HFF-Myc (cell line): ENCODE measurements around the gene NUP98.

Experiments
- DNase-seq: peaks from one replicate; pipeline ENCODE4 v3.0.0-alpha.2; 2011; ENCODE audit warnings: low read depth; ENCODE audit errors: extremely low read depth
- H3K4me3 ChIP-seq: replicated peaks from 2 replicates; pipeline ENCODE4 v1.5.1; 2011; ENCODE audit warnings: low read depth, mild to moderate bottlenecking, control low read depth, low read length
- CTCF ChIP-seq: IDR thresholded peaks from 2 replicates; pipeline ENCODE4 v1.5.1; 2012; ENCODE audit warnings: mild to moderate bottlenecking, low read depth, low read length, control low read depth; ENCODE audit errors: missing control alignments

Gene NUP98

DNA sequence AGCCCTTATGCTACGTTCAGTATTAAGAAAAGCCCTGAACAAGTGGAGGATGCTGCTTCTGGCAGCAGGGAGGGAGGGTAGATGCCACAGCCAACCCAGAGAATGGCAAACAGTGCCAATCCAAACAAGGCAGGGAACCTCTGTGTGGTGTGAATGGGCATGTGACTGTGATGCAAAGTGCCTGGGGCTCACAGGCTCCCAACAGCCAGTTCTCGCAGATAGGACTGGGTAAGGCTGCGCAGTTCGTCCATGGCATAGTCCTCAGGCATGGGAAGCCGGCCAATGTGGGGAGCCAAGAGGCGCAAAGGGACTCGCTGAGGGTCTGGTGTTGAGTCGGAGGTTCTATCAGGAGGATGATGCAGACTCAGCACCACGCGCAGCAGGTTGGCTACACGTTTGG, 121.4 kb downstream of the NUP98 start:
- no peak for TF ChIP-seq CTCF
- DNase-seq: no peak
- H3K4me3 ChIP-seq: no peak overlapping the region

- no peak for DNase-seq
- no peak for TF ChIP-seq CTCF
- no peak overlapping the region for H3K4me3 ChIP-seq
These were observed 123.2 kb downstream of the NUP98 start for GRCh38 chr11:3674189-3674588.

DNA sequence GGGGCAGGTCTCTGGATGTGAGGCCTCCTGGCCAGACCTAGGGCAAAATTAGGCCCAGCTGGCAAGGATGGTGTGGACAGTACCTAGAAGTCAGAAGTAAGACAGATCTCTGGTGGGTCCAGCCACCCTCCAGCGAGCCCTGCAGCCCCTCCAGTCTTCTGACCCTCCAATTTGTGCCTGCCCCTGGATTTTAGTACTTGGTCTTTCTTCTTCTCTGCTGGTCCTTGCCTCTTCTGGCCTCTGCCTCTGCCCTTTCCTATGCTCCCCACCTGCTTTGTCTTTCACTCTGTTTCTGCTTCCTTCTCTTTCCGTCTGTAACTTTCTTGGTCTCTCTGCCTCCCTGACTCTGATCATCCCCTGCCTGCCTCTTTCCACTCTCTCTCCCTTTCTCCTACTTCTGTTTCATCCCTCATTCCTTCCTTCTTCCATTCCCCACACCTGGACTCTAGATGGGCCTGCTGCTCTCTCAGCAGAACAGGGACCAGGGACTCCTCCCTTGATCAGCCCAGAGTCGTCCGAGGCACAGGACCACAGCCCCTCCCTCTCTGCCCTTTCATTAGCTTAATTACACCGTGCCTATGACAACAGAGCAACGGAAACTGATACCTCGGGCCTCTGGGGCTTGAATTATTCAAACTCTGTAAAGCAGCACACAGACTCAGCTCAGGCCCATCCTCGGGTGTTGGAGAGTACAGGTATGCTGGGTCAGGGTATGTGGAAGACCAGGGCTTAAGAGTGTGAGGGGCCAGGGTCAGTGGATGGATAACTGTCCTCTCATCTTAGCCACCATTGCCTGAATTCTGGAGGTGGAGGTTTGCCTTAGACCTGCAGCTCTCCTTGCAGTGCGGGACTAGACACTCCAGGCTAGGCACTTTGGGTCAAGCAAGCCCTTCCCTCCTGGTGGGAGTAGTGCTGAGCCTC, 125.8 kb downstream of the NUP98 start, which contains the start of gene CHRNA10:
CHRNA10 (minus strand) TSS at position 51 of the 921 bp plus-strand sequence. CDS start 72 bp downstream, outside the sequence.
- H3K4me3 ChIP-seq: no peak within 1 kb of the TSS
- DNase-seq: no peak
- no peak for TF ChIP-seq CTCF

DNA sequence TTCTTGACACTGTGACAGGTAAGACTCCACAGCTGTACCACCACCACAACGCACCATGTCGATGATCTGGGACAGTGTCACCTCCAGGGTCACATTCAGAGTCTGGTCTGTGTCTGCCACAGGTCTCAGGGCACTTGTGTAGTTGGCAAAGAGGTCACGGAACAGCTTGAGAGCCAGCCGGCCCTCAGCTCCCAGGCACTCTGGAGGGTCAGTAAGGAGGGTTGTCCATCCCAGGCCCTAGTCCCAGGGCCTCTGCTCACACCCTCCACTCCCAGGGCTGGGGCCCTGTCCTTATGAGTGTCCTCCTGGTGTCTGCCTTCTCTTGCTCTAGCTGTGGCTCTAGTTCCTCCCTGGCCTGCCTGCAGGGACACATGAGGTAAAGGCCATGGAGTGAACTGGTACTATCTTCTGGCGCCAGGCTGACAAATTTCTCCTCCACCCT, 127.6 kb downstream of the NUP98 start:
- H3K4me3 ChIP-seq: no peak overlapping the region
- TF ChIP-seq CTCF: no peak
- DNase-seq: no peak

DNA sequence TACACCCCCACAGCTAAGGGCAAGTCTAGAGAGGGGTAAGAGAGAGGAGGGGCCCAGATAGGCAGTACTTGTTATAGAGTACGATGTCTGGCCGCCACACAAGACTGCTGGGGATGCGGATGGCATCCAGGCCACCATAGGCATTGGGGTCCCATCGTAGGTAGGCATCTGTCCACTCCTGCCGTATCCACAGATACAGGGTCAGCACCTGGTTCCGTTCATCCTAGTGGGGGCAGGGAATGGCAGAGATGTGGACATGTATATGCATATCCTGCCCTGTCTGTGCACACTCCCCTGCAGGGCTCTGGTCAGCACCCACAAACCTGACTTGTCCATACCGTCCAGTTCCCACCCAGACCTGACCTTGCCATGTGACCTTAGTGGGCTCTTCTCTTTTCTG, 128.2 kb downstream of the NUP98 start:
- no peak overlapping the region for H3K4me3 ChIP-seq
- no peak for TF ChIP-seq CTCF
- DNase-seq: no peak

GRCh38 chr11:3667149-3668035, 130.0 kb downstream of the NUP98 start:
- no peak for TF ChIP-seq CTCF
- no peak for DNase-seq
- no peak overlapping the region for H3K4me3 ChIP-seq
